ENCODE data around the gene EPS8L2. TPM values are rescaled to one million over a fixed set of nuclear protein-coding genes. Genes with fewer than 3 reads are reported as not detected.

The EPS8L2 gene
- total RNA-seq, 4 donors from 2014 or later, result 5.6 to 31.6 (median 24.9) TPM

DNA sequence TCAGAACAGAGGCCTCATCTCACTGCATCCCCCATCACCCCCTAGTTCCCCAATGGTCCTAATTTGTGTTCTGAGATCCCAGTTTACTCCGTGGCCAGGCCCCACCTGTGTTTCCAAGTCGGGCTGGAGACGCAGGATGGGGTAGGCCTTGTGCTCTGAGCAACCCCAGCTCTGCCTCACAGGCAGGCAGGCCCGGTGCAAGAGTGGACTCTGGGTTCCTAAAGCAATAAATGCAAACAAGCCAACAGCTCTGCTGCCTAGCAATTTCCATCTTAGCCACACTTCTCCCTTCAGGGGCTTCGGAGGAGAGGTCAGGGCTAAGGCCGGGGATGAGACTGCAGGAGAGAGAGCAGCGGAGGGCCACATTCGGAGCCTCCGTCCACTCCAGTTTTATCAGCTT lies 2.5 kb upstream of the EPS8L2 start:
- 89% methylated on average over 6 of the region's 9 CpGs for WGBS
- peaks cover 24 to 63% (median 57%) of the 10 kb centered on the region in 4 donors for H3K4me1 ChIP-seq
- H3K27ac ChIP-seq (replicated peaks in 1 of 4), result peak overlapping the region in 3 of 4 donors; percentile 12 to 54 (median 47)
- H3K4me3 ChIP-seq, result no peak overlapping the region
- DNase-seq (ENCODE audit: extremely low spot score), result no peak
- peaks cover 11 to 55% (median 29%) of the 10 kb centered on the region in 4 donors for H3K36me3 ChIP-seq
- intact Hi-C loops (cut with DNase I), result no loop called here
- no peaks in the 10 kb centered on the region for H3K9me3 ChIP-seq
- no peak for TF ChIP-seq POLR2A (IDR thresholded peaks at IDR 0.05; ENCODE audit: low read depth)
- TF ChIP-seq EP300 (IDR thresholded peaks at IDR 0.05), result no peak
- TF ChIP-seq, protein P1, sequence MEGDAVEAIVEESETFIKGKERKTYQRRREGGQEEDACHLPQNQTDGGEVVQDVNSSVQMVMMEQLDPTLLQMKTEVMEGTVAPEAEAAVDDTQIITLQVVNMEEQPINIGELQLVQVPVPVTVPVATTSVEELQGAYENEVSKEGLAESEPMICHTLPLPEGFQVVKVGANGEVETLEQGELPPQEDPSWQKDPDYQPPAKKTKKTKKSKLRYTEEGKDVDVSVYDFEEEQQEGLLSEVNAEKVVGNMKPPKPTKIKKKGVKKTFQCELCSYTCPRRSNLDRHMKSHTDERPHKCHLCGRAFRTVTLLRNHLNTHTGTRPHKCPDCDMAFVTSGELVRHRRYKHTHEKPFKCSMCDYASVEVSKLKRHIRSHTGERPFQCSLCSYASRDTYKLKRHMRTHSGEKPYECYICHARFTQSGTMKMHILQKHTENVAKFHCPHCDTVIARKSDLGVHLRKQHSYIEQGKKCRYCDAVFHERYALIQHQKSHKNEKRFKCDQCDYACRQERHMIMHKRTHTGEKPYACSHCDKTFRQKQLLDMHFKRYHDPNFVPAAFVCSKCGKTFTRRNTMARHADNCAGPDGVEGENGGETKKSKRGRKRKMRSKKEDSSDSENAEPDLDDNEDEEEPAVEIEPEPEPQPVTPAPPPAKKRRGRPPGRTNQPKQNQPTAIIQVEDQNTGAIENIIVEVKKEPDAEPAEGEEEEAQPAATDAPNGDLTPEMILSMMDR (IDR thresholded peaks at IDR 0.05), result no peak
- TF ChIP-seq POLR2AphosphoS5 (IDR thresholded peaks at IDR 0.05), result no peak
- peaks cover 0 to 31% (median 0%) of the 10 kb centered on the region in 4 donors for H3K27me3 ChIP-seq

DNA sequence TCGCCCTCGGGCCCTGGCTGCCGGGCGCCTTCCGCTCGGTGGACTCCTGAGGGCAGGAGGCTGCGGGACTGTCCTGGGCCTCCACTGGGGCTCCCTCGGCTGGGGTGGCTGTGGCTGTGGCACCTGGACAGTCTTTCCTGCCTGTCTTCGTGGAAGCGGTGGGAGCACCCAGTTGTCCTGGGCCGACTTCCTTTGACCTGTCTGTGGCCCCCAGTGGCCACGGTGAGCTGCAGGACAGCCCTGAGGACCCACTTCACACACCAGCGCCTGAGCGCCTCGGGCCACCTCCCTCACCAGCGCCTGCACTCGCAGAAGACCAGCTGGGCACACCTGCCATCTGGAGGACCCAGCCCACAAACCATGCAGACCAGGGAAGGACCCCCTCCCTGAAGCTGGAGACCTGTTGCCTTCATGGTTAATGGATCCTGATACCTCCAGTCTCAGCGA lies 1.8 kb upstream of the EPS8L2 start:
- Histone ChIP-seq H3K36me3 (peaks cover 11 to 49% (median 29%) of the 10 kb centered on the region in 4 donors), H3K27ac (replicated peaks in 1 of 4) (peak overlapping the region in 2 of 4 donors; percentile 68 to 78), H3K27me3 (peaks cover 0 to 37% (median 0%) of the 10 kb centered on the region in 4 donors), H3K4me1 (peaks cover 24 to 58% (median 51%) of the 10 kb centered on the region in 4 donors), H3K4me3 (no peak overlapping the region), H3K9me3 (no peaks in the 10 kb centered on the region)
- TF ChIP-seq POLR2A (IDR thresholded peaks at IDR 0.05; ENCODE audit: low read depth) (no peak), POLR2AphosphoS5 (IDR thresholded peaks at IDR 0.05) (no peak), EP300 (IDR thresholded peaks at IDR 0.05) (no peak)
- TF ChIP-seq, protein P1 (IDR thresholded peaks at IDR 0.05), result no peak
- intact Hi-C loops (cut with DNase I), result no loop called here
- WGBS, result 93% methylated on average over 10 of the region's 18 CpGs
- no peak for DNase-seq (ENCODE audit: extremely low spot score)

DNA sequence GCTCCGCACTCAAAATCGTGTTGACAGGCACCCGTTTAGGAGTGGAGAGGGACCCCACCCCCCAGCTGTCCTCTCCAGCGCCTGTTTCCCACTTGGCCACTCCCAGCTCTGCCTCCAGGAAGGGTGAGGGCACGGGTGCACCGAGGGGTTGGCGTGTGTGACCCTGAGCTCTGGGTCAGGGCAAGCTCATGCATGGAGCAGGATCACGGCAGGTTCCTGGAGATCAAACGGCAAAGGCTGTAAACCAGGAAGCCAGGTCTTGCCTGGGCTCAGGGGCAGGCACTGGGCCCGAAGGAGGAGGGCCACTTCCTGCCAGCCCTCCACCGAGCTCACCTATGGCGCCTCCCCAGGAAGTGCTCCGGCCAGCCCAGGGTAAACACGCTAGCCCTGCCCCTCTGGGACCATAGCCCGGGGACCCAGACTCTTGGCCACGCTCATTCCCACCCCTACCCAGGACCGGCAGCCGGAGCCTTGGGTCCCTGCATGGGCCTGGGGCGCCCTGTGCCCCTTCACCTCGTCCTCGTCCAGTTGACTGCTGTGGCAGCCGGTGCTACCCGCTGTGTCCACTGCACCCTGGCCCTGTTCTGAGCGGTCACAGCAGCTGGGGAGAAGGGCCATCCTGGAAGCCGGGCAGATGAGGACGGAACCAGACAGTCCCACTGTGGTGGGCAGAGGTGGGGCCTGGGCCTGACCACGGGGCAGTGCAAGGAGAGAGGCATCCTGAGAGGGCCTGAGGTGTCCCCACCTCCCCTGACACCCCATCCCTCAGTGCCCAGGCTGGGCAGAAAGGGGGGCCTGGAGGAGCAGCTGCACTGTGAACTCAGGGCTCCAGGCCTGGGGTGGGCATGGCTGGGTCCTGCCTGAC lies 1.0 kb upstream of the EPS8L2 start:
- WGBS, result 75% methylated on average over 16 of the region's 27 CpGs
- Histone ChIP-seq H3K9me3 (no peaks in the 10 kb centered on the region), H3K36me3 (peaks cover 11 to 42% (median 27%) of the 10 kb centered on the region in 4 donors), H3K4me3 (peak overlapping the region; percentile 56 to 79 (median 62)), H3K4me1 (peaks cover 24 to 60% (median 48%) of the 10 kb centered on the region in 4 donors), H3K27ac (replicated peaks in 1 of 4) (peak overlapping the region; percentile 68 to 89 (median 78)), H3K27me3 (peaks cover 0 to 44% (median 0%) of the 10 kb centered on the region in 4 donors)
- no peak for DNase-seq (ENCODE audit: extremely low spot score)
- TF ChIP-seq, protein P1 (IDR thresholded peaks at IDR 0.05), result no peak
- TF ChIP-seq POLR2A (IDR thresholded peaks at IDR 0.05; ENCODE audit: low read depth) (no peak), POLR2AphosphoS5 (IDR thresholded peaks at IDR 0.05) (no peak), EP300 (IDR thresholded peaks at IDR 0.05) (no peak)
- intact Hi-C loops (cut with DNase I), result no loop called here

DNA sequence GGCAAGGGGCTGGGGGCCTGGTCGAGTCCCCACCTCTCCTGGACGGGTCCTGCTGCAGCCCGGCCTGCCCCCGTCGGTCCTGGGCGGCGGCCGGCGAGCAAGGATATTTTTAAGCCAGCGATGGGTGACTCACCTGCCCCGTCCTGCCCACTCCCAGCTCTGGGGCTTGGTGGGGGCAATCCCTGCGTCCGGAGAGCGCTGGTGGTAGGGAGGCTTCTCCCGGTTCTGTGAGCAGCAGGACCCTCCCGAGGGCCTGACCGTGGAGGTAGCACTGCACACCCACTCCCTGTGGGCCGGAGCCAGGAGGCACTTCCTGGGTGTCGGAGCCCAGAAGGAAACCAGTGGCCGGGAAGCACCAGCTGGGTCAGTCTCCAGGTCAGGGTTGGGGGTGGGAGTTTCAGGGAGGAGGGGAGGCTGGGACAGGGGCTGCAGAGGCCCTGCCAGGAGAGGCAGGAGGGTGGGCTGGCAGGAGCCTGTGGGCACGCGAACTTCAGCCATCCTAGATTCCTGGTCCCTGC lies 467 bp downstream of the EPS8L2 start:
- H3K9me3 ChIP-seq, result no peaks in the 10 kb centered on the region
- intact Hi-C loops (cut with DNase I), result no loop called here
- H3K4me3 ChIP-seq, result peak overlapping the region; percentile 56 to 79 (median 62)
- 12% methylated on average over 10 of the region's 22 CpGs for WGBS
- peaks cover 24 to 70% (median 58%) of the 10 kb centered on the region in 4 donors for H3K4me1 ChIP-seq
- peak overlapping the region; percentile 68 to 89 (median 78) for H3K27ac ChIP-seq (replicated peaks in 1 of 4)
- peaks cover 0 to 52% (median 0%) of the 10 kb centered on the region in 4 donors for H3K27me3 ChIP-seq
- H3K36me3 ChIP-seq, result peaks cover 6 to 30% (median 21%) of the 10 kb centered on the region in 4 donors
- DNase-seq (ENCODE audit: extremely low spot score), result no peak
- no peak for TF ChIP-seq EP300 (IDR thresholded peaks at IDR 0.05)
- TF ChIP-seq, protein P1 (IDR thresholded peaks at IDR 0.05), result no peak
- peak in 1 of 2 donors; percentile 45 for TF ChIP-seq POLR2AphosphoS5 (IDR thresholded peaks at IDR 0.05)
- TF ChIP-seq POLR2A (IDR thresholded peaks at IDR 0.05; ENCODE audit: low read depth), result no peak
